ENCODE measurements around the gene PTPA.

PTPA gene

DNA sequence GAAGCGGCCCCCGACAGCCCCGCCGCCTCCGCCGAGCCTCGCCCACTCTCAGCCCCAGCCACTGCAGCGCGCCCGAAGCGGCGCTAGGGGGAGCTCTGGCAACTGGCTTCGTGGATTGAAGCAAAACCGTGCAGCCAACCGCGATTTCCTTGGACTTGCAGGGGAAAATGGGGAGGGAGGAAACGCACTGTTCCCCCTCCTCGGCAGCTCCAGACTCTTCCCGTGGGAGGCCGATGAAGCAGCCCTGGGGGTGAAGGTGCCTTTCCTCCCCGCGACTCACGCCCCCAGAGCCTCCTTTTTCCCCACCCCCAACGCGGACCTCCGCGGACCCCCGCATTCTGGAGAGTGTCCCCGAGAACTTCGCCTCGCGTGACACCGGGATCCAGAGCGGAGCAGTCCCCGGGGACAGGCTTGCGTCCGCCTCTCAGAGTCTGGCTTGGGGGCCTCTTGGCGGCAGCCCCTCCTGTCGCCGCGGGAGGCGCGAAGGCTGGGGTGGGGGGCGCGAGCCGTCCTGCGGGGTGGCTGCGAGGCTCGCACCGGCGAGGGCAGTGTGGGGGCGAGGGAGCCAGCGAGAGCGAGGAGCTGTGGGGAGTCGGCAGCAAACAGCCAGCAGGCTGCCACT lies 63.0 kb downstream of the PTPA start (continued):
- TF ChIP-seq TRIM28 (IDR thresholded peaks at IDR 0.05; ENCODE audit: borderline replicate concordance, low read length): no peak
- no peak for TF ChIP-seq ZNF335 (tag by site-specific recombination; conservative IDR thresholded peaks at IDR 0.05)
- no peak for TF ChIP-seq ZFP69B (tag by site-specific recombination; IDR thresholded peaks at IDR 0.05)
- no peak for TF ChIP-seq ZNF747 (tag by site-specific recombination; IDR thresholded peaks at IDR 0.05)
- TF ChIP-seq ZNF658 (tag by site-specific recombination; IDR thresholded peaks at IDR 0.05): no peak
- TF ChIP-seq ZNF707 (tag by site-specific recombination; IDR thresholded peaks at IDR 0.05): no peak
- TF ChIP-seq ZNF48 (tag by site-specific recombination; IDR thresholded peaks at IDR 0.05): no peak
- no peak for TF ChIP-seq BCL6B (tag by site-specific recombination; IDR thresholded peaks at IDR 0.05)
- no peak for TF ChIP-seq ZNF629 (tag by site-specific recombination; IDR thresholded peaks at IDR 0.05)
- TF ChIP-seq ZBTB8A (tag by site-specific recombination; IDR thresholded peaks at IDR 0.05): no peak; the same call in 1 of the 2 replicates
- peak; percentile 46; the same call in 1 of the 2 replicates for TF ChIP-seq ZNF785 (tag by site-specific recombination; IDR thresholded peaks at IDR 0.05)
- no peak for TF ChIP-seq ZNF169 (tag by site-specific recombination; IDR thresholded peaks at IDR 0.05)
- no peak for TF ChIP-seq ZNF837 (tag by site-specific recombination; IDR thresholded peaks at IDR 0.05)
- TF ChIP-seq EGR2 (tag by site-specific recombination; IDR thresholded peaks at IDR 0.05; ENCODE audit: low read depth): peak; percentile 91
- TF ChIP-seq, protein P1, sequence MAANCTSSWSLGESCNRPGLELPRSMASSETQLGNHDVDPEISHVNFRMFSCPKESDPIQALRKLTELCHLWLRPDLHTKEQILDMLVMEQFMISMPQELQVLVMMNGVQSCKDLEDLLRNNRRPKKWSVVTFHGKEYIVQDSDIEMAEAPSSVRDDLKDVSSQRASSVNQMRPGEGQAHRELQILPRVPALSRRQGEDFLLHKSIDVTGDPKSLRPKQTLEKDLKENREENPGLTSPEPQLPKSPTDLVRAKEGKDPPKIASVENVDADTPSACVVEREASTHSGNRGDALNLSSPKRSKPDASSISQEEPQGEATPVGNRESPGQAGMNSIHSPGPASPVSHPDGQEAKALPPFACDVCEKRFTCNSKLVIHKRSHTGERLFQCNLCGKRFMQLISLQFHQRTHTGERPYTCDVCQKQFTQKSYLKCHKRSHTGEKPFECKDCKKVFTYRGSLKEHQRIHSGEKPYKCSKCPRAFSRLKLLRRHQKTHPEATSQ (tag by site-specific recombination; IDR thresholded peaks at IDR 0.05): no peak
- no peak for TF ChIP-seq ZNF768 (tag by site-specific recombination; IDR thresholded peaks at IDR 0.05)
- TF ChIP-seq ZSCAN23 (tag by site-specific recombination; IDR thresholded peaks at IDR 0.05): no peak
- no peak for TF ChIP-seq REPIN1 (tag by site-specific recombination; IDR thresholded peaks at IDR 0.05; ENCODE audit: low read depth)
- TF ChIP-seq KLF17 (tag by site-specific recombination; IDR thresholded peaks at IDR 0.05): peak; percentile 62; the same call in 1 of the 2 replicates
- TF ChIP-seq ZBTB7A (tag by site-specific recombination; IDR thresholded peaks at IDR 0.05; ENCODE audit: low read depth): peak; percentile 92
- TF ChIP-seq ZFP41 (tag by site-specific recombination; IDR thresholded peaks at IDR 0.05; ENCODE audit: borderline replicate concordance): no peak
- TF ChIP-seq ZNF280D (tag by site-specific recombination; IDR thresholded peaks at IDR 0.05): no peak
- TF ChIP-seq ZSCAN30 (tag by site-specific recombination; IDR thresholded peaks at IDR 0.05): peak; percentile 67; the same call in 1 of the 2 replicates
- no peak for TF ChIP-seq ZSCAN18 (tag by site-specific recombination; IDR thresholded peaks at IDR 0.05)
- TF ChIP-seq ZFP3 (tag by site-specific recombination; IDR thresholded peaks at IDR 0.05; ENCODE audit: low read depth): no peak
- TF ChIP-seq ZNF791 (tag by site-specific recombination; IDR thresholded peaks at IDR 0.05): no peak
- no peak for TF ChIP-seq ZNF112 (tag by site-specific recombination; IDR thresholded peaks at IDR 0.05)
- no peak for TF ChIP-seq RBAK (tag by site-specific recombination; IDR thresholded peaks at IDR 0.05)
- TF ChIP-seq ZNF660 (tag by site-specific recombination; IDR thresholded peaks at IDR 0.05): peak; percentile 92
- TF ChIP-seq ZBTB26 (tag by site-specific recombination; optimal IDR thresholded peaks at IDR 0.05): no peak

Data from HEK293 (cell line).